NB4 (cell line): ENCODE data around the gene ALOX12B.

Experiments used
- CTCF ChIP-seq: IDR thresholded peaks from one replicate; pipeline ENCODE4 v1.5.1; 2012; ENCODE audit warnings: low read depth, low read length
- MAX ChIP-seq: IDR thresholded peaks from 2 replicates; pipeline ENCODE4 v1.6.1; 2011; ENCODE audit warnings: low read depth, low read length

- TF ChIP-seq CTCF (no peak), MAX (no peak)
These were observed 18.0 kb downstream of the ALOX12B start for GRCh38 chr17:8069587-8069860.
